SK-N-SH treated with all-trans-retinoic acid at 6 μM for 48 hours (cell line): ENCODE data around the gene CDK14.
A peak's percentile ranks its signal among the peaks of the same experiment; 100 is the strongest.

Experiments
- ATAC-seq: fragments of 200-7000 bp; cut with Tn5 transposase; 3 replicates; pipeline ENCODE4 v1.9.1; 2020; ENCODE audit warnings: mild to moderate bottlenecking, moderate library complexity
- ARNTL ChIP-seq: fragments of 450-650 bp; formaldehyde crosslinking; IDR thresholded peaks from 2 replicates; pipeline ENCODE4 v1.5.0; 2020; ENCODE audit warnings: low read depth, mild to moderate bottlenecking, moderate library complexity, borderline replicate concordance
- CSDC2 ChIP-seq: fragments of 250-450 bp; sonication (Bioruptor Pico); IDR thresholded peaks from 2 replicates; pipeline ENCODE4 v1.5.0; 2020; ENCODE audit warnings: mild to moderate bottlenecking, moderate library complexity
- ESRRG ChIP-seq: fragments of 250-450 bp; sonication (Bioruptor Pico); IDR thresholded peaks from 2 replicates; pipeline ENCODE4 v1.6.1; 2021; ENCODE audit warnings: mild to moderate bottlenecking
- ISL1 ChIP-seq: fragments of 250-450 bp; sonication (Bioruptor Pico); IDR thresholded peaks from 2 replicates; pipeline ENCODE4 v2.1.2; 2022; ENCODE audit warnings: mild to moderate bottlenecking, moderate library complexity
- OSR1 ChIP-seq: fragments of 250-450 bp; sonication (Bioruptor Pico); IDR thresholded peaks from 2 replicates; pipeline ENCODE4 v1.8.0; 2022; ENCODE audit warnings: moderate library complexity, mild to moderate bottlenecking, inconsistent platforms
- PPARA ChIP-seq: fragments of 250-450 bp; sonication (Bioruptor Pico); IDR thresholded peaks from 2 replicates; pipeline ENCODE4 v1.5.0; 2020; ENCODE audit warnings: mild to moderate bottlenecking, borderline replicate concordance
- RARB ChIP-seq: fragments of 250-450 bp; sonication (Bioruptor Pico); IDR thresholded peaks from 2 replicates; pipeline ENCODE4 v1.8.0; 2021; ENCODE audit warnings: mild to moderate bottlenecking, moderate library complexity
- SNAI2 ChIP-seq: fragments of 250-450 bp; sonication (Bioruptor Pico); IDR thresholded peaks from 2 replicates; pipeline ENCODE4 v1.5.0; 2020; ENCODE audit warnings: mild to moderate bottlenecking, moderate library complexity
- TCF4 ChIP-seq: fragments of 250-450 bp; sonication (Bioruptor Pico); IDR thresholded peaks from 2 replicates; pipeline ENCODE4 v1.8.0; 2021; ENCODE audit warnings: mild to moderate bottlenecking, moderate library complexity, borderline replicate concordance
- ZC3H10 ChIP-seq: fragments of 250-450 bp; sonication (Bioruptor Pico); IDR thresholded peaks from 2 replicates; pipeline ENCODE4 v1.5.1; 2021; ENCODE audit warnings: mild to moderate bottlenecking, moderate library complexity
- ZFP3 ChIP-seq: fragments of 250-450 bp; sonication (Bioruptor Pico); IDR thresholded peaks from 2 replicates; pipeline ENCODE4 v1.5.0; 2020; ENCODE audit warnings: mild to moderate bottlenecking, moderate library complexity
- ZFP30 ChIP-seq: fragments of 450-650 bp; formaldehyde crosslinking; IDR thresholded peaks from 2 replicates; pipeline ENCODE4 v1.5.0; 2022; ENCODE audit warnings: mild to moderate bottlenecking, moderate library complexity
- ZNF565 ChIP-seq: fragments of 450-650 bp; formaldehyde crosslinking; conservative IDR thresholded peaks from 2 replicates; pipeline ENCODE4 v1.5.0; 2020; ENCODE audit warnings: low read depth, mild to moderate bottlenecking, moderate library complexity
- ZNF70 ChIP-seq: fragments of 450-650 bp; formaldehyde crosslinking; IDR thresholded peaks from 2 replicates; pipeline ENCODE4 v1.5.0; 2020; ENCODE audit warnings: mild to moderate bottlenecking, moderate library complexity
- ZNF8 ChIP-seq: fragments of 450-650 bp; formaldehyde crosslinking; IDR thresholded peaks from 2 replicates; pipeline ENCODE4 v1.5.0; 2020; ENCODE audit warnings: mild to moderate bottlenecking, moderate library complexity
- TF ChIP-seq, protein P1 (sequence below): fragments of 250-450 bp; sonication (Bioruptor Pico); IDR thresholded peaks from 2 replicates; pipeline ENCODE4 v1.5.1; 2021; ENCODE audit warnings: mild to moderate bottlenecking, moderate library complexity
- TF ChIP-seq, protein P2 (sequence below): fragments of 250-450 bp; sonication (Bioruptor Pico); IDR thresholded peaks from 2 replicates; pipeline ENCODE4 v1.5.1; 2020; ENCODE audit warnings: low read depth, mild to moderate bottlenecking, moderate library complexity
- TF ChIP-seq, protein P3 (sequence below): fragments of 250-450 bp; sonication (Bioruptor Pico); IDR thresholded peaks from 2 replicates; pipeline ENCODE4 v1.8.0; 2021; ENCODE audit warnings: low read depth, mild to moderate bottlenecking, moderate library complexity, borderline replicate concordance
- TF ChIP-seq, protein P4 (sequence below): fragments of 250-450 bp; sonication (Bioruptor Pico); IDR thresholded peaks from 2 replicates; pipeline ENCODE4 v1.8.0; 2020; ENCODE audit warnings: mild to moderate bottlenecking, moderate library complexity, borderline replicate concordance
- TF ChIP-seq, protein P5 (sequence below): fragments of 250-450 bp; sonication (Bioruptor Pico); IDR thresholded peaks from 2 replicates; pipeline ENCODE4 v1.5.0; 2020; ENCODE audit warnings: mild to moderate bottlenecking, moderate library complexity

The CDK14 gene

DNA sequence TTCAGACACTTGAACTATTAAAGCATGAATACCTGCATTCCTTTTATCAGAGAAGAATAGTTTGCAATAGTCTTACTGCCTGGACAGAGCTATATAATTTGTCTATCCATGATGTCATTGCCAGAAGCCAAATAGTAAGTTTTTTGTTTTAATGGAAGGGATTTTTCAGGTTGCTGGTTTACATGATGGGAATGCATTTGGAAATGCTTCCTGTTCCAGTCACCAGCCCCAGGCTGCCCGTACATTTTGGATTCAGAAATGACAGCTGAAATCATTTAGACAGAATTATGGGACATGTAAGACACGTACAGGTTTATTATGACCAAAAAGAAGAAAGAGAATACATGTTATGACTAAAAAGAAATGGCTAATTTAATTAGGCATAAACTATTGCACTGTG is 293.1 kb downstream of the CDK14 start:
- TF ChIP-seq ZNF565 (CRISPR knock-in tag) = no peak
- TF ChIP-seq, protein P1, sequence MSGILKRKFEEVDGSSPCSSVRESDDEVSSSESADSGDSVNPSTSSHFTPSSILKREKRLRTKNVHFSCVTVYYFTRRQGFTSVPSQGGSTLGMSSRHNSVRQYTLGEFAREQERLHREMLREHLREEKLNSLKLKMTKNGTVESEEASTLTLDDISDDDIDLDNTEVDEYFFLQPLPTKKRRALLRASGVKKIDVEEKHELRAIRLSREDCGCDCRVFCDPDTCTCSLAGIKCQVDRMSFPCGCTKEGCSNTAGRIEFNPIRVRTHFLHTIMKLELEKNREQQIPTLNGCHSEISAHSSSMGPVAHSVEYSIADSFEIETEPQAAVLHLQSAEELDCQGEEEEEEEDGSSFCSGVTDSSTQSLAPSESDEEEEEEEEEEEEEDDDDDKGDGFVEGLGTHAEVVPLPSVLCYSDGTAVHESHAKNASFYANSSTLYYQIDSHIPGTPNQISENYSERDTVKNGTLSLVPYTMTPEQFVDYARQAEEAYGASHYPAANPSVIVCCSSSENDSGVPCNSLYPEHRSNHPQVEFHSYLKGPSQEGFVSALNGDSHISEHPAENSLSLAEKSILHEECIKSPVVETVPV (CRISPR knock-in tag) = no peak
- TF ChIP-seq ISL1 (CRISPR knock-in tag) = peak; percentile 50
- TF ChIP-seq CSDC2 (CRISPR knock-in tag) = no peak
- no peak for ATAC-seq

DNA sequence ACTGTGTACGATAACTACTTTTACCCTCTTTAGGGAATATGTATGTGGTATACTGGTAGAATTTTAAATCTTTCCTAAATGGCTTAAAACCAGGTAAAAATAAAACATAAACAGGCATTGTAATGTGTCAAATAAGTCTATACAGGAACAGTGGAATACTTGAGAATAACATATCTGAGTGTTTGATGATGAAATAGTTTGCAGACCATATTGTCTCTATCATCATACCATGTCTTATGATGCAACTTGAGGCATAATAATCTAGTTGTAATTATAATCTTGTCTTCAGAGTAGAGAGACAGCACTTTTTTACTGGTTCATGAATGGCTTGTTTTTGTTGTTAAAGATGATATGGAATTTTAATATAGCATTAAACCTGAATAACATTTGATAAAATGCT is 293.5 kb downstream of the CDK14 start:
- ATAC-seq = no peak
- TF ChIP-seq ZFP30 (CRISPR knock-in tag) (no peak), ZNF565 (CRISPR knock-in tag) (no peak), SNAI2 (CRISPR knock-in tag) (no peak), PPARA (CRISPR knock-in tag) (no peak), ZC3H10 (CRISPR knock-in tag) (no peak), RARB (CRISPR knock-in tag) (no peak), ZNF70 (CRISPR knock-in tag) (no peak), ISL1 (CRISPR knock-in tag) (no peak), ESRRG (CRISPR knock-in tag) (no peak), ZNF8 (CRISPR knock-in tag) (no peak)
- TF ChIP-seq, protein P2, sequence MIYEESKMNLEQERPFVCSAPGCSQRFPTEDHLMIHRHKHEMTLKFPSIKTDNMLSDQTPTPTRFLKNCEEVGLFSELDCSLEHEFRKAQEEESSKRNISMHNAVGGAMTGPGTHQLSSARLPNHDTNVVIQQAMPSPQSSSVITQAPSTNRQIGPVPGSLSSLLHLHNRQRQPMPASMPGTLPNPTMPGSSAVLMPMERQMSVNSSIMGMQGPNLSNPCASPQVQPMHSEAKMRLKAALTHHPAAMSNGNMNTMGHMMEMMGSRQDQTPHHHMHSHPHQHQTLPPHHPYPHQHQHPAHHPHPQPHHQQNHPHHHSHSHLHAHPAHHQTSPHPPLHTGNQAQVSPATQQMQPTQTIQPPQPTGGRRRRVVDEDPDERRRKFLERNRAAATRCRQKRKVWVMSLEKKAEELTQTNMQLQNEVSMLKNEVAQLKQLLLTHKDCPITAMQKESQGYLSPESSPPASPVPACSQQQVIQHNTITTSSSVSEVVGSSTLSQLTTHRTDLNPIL (CRISPR knock-in tag) = no peak
- TF ChIP-seq, protein P3, sequence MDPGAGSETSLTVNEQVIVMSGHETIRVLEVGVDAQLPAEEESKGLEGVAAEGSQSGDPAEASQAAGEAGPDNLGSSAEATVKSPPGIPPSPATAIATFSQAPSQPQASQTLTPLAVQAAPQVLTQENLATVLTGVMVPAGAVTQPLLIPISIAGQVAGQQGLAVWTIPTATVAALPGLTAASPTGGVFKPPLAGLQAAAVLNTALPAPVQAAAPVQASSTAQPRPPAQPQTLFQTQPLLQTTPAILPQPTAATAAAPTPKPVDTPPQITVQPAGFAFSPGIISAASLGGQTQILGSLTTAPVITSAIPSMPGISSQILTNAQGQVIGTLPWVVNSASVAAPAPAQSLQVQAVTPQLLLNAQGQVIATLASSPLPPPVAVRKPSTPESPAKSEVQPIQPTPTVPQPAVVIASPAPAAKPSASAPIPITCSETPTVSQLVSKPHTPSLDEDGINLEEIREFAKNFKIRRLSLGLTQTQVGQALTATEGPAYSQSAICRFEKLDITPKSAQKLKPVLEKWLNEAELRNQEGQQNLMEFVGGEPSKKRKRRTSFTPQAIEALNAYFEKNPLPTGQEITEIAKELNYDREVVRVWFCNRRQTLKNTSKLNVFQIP (CRISPR knock-in tag) = no peak

DNA sequence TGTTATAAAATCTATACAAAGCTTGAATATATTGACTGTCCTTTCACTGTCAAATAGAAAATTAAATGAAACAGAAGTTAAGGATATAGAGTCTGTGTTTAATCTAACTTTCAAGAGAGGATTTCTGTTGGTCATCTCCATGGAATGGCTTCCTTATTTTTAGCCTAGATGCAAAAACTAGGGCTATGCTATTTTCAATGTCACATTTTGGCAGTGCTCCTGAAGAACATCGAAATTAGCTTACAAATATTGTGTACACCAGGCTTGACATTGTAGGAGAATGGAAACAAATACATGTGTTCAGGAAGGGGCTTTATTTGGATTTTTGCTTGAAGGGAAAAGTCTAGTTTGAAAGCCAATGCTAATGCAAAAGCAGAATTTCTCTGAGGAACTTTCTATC is 295.4 kb downstream of the CDK14 start:
- no peak for ATAC-seq
- TF ChIP-seq, protein P4, sequence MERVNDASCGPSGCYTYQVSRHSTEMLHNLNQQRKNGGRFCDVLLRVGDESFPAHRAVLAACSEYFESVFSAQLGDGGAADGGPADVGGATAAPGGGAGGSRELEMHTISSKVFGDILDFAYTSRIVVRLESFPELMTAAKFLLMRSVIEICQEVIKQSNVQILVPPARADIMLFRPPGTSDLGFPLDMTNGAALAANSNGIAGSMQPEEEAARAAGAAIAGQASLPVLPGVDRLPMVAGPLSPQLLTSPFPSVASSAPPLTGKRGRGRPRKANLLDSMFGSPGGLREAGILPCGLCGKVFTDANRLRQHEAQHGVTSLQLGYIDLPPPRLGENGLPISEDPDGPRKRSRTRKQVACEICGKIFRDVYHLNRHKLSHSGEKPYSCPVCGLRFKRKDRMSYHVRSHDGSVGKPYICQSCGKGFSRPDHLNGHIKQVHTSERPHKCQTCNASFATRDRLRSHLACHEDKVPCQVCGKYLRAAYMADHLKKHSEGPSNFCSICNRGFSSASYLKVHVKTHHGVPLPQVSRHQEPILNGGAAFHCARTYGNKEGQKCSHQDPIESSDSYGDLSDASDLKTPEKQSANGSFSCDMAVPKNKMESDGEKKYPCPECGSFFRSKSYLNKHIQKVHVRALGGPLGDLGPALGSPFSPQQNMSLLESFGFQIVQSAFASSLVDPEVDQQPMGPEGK (CRISPR knock-in tag) = no peak
- TF ChIP-seq ARNTL (no peak), ZFP3 (CRISPR knock-in tag) (no peak)
- TF ChIP-seq, protein P5, sequence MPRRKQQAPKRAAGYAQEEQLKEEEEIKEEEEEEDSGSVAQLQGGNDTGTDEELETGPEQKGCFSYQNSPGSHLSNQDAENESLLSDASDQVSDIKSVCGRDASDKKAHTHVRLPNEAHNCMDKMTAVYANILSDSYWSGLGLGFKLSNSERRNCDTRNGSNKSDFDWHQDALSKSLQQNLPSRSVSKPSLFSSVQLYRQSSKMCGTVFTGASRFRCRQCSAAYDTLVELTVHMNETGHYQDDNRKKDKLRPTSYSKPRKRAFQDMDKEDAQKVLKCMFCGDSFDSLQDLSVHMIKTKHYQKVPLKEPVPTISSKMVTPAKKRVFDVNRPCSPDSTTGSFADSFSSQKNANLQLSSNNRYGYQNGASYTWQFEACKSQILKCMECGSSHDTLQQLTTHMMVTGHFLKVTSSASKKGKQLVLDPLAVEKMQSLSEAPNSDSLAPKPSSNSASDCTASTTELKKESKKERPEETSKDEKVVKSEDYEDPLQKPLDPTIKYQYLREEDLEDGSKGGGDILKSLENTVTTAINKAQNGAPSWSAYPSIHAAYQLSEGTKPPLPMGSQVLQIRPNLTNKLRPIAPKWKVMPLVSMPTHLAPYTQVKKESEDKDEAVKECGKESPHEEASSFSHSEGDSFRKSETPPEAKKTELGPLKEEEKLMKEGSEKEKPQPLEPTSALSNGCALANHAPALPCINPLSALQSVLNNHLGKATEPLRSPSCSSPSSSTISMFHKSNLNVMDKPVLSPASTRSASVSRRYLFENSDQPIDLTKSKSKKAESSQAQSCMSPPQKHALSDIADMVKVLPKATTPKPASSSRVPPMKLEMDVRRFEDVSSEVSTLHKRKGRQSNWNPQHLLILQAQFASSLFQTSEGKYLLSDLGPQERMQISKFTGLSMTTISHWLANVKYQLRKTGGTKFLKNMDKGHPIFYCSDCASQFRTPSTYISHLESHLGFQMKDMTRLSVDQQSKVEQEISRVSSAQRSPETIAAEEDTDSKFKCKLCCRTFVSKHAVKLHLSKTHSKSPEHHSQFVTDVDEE (CRISPR knock-in tag) = no peak
- TF ChIP-seq, all 23 proteins: peak for 0

DNA sequence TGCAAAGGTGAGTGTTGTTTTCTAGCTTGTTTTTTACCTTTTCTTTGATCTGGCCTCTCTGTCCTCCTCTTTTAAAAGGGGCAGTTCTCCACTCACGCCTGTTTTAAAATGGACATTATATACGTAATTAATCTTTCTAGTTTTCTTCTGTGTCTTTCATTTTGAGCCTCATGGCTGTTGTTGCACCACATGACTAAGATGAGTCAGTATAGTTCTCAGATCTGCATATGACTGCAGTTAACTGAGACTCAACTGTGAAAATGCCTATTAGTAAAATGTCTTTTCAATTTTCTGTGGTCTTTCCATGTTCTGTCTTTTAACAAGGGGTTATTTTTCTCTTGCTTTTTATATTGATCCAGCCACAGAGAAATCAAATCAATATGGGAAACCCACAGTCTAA is 296.1 kb downstream of the CDK14 start:
- TF ChIP-seq, protein P4 (CRISPR knock-in tag) = no peak
- no peak for TF ChIP-seq OSR1 (CRISPR knock-in tag)
- TF ChIP-seq TCF4 (CRISPR knock-in tag) = no peak
- no peak for TF ChIP-seq ZNF70 (CRISPR knock-in tag)
- TF ChIP-seq ZFP30 (CRISPR knock-in tag) = no peak
- no peak for TF ChIP-seq ISL1 (CRISPR knock-in tag)
- TF ChIP-seq ZNF8 (CRISPR knock-in tag) = no peak
- TF ChIP-seq, all 23 proteins: peak for 0
- ATAC-seq = no peak
